ENCODE data around the gene BTLA.
"Not testable (repeated sequence)": the region's sequence is repeated elsewhere in the genome, so short reads cannot be mapped to it uniquely, and the experiment has no call there.

The BTLA gene

DNA sequence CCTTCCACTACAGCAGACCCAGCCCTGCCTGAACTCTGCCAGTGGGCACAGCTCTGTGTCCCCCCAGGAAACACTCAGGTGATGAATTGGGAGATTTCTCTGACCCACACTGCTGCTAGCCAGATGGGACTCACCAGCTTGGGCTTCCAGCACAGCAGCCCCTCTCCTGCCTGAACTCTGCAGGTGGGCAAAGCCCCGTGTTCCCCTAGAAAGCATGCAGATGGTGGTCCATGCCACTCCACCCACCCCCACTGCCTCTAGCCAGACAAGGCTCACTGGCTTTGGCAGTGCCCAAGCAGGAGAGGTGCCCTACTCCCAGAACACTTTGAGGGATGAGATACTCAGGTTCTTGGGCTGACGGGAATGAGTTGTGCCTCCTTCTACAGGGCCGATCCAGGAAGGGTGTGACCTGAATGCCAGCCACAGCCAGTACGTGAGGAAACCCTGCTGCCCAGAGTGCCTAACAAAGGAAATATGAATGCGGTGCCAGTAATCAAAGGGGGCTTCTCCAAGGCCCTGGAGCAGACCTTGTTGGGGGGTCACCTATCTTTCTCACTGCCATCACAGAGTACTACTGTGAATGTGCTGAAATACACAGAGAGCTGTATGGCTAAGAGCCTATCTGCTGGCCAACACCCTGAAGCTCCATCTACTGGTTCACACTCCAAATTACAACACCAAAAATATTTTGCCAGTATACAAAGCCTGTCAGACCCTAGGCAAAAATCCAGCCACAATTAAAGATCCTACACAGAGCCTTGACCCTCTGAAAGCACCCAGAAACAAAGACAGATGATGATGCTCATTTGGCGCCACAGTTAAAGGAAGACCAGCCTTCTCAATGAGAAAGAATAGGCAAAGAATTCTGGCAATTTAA, 61.9 kb downstream of the BTLA start:
- peak; percentile 18 for DNase-seq

DNA sequence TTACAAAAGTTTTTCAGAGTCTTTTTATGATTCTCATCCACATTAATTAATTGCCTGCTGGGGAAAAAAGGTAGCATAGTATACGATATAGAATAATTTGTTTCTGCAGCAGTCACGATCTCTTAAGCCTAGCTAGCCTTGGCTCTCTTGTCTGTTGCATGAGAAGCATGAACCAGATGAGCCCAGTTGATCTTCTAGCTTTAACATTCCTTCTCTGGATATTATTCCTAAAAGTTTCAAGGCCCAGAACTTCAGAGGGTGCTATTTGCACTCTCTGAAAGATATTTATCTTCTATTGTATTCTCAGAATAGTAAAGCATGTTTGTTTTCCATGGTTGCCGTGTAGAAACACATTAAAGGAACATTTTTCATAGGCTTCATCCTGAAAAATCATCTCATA, 69.3 kb downstream of the BTLA start:
- no peak for DNase-seq

DNA sequence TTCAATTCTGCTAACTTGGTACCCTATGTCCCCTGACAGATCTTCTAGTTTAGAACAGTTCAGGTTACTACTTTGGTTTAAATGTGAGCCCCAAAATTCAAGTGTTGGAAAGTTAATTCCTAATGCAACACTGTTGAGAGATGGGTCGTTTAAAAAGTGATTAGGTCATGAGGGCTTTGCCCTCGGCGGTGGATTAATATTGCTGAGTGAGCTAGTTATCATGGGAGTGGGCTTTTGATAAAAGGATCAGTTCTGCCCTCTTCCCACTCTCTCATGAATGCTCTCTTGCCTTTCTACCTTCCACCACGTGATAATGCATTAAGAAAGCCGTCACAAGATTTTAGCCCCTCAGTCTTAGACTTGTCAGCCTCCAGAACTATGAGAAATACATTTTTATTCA, 72.1 kb downstream of the BTLA start:
- DNase-seq: no peak

DNA sequence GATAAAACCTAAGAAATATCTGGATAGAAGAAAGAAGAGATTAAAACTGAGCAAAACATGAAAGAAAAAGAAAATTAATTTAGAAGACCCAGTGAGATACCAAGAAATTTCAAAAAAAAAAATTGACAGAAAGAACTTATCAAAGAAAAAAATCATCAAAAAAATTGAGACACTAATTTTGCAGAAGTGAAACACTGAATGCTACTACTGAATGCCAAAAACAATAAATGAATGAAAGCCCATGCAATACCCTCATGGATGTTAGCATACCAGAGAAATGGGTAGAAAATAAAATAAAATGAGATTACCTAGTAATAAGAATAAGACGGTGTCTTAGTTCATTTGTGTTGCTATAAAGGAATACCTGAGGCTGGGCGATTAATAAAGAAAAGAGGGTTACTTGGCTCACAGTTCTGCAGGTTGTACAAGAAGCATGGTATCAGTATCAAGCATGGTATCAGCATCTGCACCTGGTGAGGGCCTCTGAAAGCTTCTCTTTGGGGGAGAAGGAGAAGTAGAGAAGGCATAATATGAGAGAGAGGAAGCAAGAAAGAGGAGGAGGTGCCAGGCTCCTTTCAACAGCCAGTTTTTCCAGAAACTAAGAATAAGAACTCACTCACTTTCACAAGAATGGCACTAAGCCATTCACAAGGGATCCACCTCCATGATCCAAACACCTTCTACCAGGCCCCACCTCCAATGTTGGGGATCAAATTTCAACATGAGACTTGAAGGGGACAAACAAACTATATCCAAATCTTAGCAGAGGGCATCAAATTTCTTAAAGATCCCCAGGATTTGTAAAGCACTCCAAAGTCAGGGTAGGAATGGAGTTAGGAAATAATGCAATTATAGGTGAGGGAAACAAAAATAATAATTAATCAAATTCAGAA, 73.2 kb downstream of the BTLA start:
- DNase-seq: no peak

DNA sequence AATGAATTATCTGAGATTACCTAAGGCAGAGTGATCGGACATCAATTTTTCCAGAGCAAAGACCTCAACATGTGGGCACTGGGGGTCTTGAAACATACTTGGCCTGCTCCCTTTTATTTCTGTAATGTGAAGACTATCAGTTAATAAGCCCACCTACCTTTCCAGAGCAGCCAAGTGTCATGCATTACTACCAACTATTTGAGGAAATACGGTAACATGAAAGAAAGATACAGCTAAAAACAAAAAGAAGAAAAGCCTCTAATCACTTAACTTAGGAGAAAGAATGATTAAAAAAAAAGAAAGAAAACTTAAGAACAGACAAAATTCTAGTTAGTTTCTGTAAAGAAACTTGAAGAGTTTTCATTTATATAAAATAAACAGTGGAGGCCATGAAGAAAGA, 73.9 kb downstream of the BTLA start:
- DNase-seq: no peak

DNA sequence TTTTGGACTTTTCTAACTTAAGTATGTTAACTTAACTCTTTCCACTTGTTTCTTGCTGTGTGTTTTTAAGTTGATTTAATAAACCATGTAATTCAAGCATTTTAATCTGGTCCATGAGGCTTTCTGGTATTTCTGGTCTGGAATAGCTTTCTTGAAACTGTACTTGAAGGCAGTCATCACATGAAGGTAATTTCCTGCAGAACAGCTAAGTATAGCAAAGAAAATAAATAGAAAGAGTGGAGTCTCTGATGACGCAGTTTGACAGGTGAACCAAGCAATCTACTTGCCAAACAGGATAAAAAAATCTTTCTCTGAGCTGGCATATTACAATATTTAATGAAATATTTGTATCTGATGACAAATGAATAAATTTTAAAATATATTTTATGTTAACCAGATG, 74.9 kb downstream of the BTLA start:
- no peak for DNase-seq

DNA sequence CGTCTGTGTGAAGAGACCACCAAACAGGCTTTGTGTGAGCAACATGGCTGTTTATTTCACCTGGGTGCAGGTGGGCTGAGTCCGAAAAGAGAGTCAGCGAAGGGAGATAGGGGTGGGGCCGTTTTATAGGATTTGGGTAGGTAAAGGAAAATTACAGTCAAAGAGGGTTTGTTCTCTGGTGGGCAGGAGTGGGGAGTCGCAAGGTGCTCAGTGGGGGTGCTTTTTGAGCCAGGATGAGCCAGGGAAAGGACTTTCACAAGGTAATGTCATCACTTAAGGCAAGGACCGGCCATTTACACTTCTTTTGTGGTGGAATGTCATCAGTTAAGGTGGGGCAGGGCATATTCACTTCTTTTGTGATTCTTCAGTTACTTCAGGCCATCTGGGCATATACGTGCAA, 76.4 kb downstream of the BTLA start:
- not testable (repeated sequence) for DNase-seq

DNA sequence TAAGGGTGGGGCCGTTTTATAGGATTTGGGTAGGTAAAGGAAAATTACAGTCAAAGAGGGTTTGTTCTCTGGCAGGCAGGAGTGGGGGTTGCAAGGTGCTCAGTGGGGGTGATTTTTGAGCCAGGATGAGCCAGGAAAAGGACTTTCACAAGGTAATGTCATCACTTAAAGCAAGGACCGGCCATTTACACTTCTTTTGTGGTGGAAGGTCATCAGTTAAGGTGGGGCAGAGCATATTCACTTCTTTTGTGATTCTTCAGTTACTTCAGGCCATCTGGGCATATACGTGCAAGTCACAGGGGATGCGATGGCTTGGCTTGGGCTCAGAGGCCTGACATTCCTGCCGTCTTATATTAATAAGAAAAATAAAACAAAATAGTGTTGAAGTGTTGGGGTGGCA, 80.7 kb downstream of the BTLA start:
- DNase-seq: not testable (repeated sequence)

DNA sequence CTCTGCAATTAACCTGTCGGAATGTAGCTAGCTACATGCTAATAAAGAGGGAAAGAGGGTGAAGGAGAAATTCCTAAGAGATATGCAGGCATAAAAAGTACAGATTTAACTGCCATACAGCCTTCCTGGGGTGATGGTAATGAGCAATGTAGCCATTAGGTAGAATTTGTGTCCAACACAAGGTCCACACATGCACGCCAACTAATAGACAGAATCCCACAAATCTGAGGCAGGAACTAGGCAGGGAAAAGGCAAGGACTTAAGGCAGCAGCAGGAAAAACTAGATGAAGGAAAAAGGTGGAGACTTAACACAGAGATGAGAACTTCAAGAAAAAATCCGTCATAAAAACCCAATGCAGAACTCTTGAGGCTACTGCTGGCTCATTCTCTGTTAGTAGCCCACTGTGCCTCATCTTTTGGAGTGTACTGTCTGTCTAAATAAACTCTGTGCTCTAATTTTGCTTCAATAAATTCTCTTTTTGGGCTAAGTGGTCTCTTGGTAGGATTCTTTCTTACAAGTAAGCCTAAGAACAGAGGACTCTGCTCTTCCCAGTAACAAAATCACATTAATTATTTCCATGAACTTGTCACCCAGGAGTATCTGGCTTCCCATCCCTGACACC, 81.5 kb downstream of the BTLA start:
- no peak for DNase-seq

DNA sequence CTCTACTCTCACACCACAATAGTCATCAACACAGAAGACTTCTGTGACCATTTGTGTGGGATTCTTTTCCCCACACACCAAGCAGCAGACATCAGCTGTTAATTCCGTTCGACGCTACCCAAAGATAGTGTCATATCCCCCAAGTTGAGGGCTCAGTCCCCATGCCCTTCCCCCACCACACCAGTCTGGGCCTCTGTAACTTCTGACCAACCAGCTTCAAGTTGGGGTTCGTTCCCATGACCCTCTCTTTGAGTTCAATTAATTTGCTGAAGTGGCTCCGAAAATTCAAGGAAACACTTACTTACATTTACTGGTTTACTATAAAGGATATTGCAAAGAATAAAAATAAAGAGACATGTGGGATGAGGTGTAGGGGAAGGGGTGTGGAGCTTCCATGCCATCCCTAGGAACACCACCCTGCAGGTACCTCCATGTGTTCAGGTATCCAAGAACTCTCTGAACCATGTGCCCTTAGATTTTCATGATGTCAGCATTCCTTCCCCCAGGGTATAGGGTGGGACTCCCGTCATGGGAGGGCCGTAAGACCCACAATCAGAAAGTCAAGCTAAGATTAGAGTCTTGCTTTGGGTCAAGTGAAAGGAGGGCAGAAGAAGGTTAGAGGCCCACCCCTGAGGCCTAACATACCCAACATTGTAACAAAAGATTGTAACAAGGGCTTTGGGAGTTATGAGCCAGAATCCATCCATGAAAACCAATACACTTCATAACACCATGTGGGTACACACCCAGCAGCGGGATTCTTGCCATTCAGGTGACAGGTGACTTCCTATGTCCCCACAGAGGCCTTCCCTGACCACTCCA, 82.7 kb downstream of the BTLA start:
- no peak for DNase-seq

DNA sequence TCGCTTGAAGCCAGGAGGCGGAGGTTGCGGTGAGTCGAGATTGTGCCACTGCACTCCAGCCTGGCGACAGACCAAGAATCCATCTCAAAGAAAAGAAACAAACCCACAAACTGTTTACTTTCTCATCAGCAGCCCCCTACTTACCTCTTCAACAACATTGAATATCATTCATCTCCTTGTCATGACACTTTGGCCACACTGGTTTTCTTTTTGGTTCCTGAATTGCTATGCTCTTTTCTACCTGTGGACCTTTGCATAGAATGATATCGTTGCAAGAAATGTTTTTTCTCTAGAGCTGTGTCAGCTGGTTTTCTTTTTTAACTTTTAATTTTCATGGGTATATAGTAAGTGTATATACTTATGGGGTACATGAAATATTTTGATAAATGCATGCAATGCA, 83.9 kb downstream of the BTLA start:
- DNase-seq: no peak

Measured in stimulated activated CD4-positive, alpha-beta T cell treated with anti-CD3 and anti-CD28 coated beads, Interleukin-4, amount 100 ng/mL, for 24 hours (primary cell).